Gastrocnemius medialis (tissue), 4 donors: ENCODE data around the gene CDH23.

Experiments
- POLR2A ChIP-seq, 2 donors: fragments of 450-650 bp; IDR thresholded peaks; one replicate each; pipeline ENCODE4 v1.6.1; 2017; ENCODE audit warnings: antibody characterized with exemption in 2 of 2, mild to moderate bottlenecking in 2 of 2, moderate library complexity in 2 of 2
- TF ChIP-seq, protein P1 (sequence below), 5 experiments: fragments of 450-650 bp in 3 of 5; fragments of 200-600 bp in 2 of 5; sonication (generic) in 2 of 5; IDR thresholded peaks in 4 of 5; conservative IDR thresholded peaks in 1 of 5; 1 replicate in 4 of 5; 2 replicates in 1 of 5; pipeline ENCODE4 v1.5.1; 2016 to 2019; ENCODE audit warnings: antibody characterized with exemption in 5 of 5, mild to moderate bottlenecking in 3 of 5, moderate library complexity in 3 of 5

DNA sequence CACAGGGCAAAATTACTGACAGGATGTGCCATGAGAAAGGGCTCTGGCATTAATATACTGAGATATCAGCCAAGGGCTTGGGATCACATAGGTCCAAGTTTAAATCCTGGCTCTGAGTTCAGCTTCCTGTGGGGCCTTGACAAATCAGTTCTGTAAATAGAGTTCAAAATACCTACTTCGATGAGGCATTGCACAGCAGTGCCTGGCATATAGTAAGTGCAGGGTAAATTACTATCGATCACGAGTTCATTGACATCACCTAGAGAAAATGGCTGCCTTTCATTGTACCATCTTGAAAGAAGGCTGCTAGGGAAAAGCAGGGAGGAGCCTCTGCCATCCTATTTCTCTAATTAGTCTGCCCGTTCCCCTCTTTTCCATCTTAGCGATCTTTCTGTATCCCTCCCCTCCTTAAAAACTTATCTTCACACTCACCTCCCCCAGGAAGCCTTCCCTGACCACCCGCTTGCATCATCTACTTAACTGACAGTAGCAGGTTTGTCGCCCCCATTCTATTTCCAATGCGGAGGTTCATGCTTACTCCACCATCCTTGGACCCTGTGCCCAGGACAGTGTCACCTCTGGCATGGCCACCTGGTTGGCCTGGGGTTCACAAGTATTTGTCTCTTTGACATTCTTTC is 198.3 kb downstream of the CDH23 start:
- TF ChIP-seq POLR2A (IDR thresholded peaks at IDR 0.05): no peak
- TF ChIP-seq, protein P1, sequence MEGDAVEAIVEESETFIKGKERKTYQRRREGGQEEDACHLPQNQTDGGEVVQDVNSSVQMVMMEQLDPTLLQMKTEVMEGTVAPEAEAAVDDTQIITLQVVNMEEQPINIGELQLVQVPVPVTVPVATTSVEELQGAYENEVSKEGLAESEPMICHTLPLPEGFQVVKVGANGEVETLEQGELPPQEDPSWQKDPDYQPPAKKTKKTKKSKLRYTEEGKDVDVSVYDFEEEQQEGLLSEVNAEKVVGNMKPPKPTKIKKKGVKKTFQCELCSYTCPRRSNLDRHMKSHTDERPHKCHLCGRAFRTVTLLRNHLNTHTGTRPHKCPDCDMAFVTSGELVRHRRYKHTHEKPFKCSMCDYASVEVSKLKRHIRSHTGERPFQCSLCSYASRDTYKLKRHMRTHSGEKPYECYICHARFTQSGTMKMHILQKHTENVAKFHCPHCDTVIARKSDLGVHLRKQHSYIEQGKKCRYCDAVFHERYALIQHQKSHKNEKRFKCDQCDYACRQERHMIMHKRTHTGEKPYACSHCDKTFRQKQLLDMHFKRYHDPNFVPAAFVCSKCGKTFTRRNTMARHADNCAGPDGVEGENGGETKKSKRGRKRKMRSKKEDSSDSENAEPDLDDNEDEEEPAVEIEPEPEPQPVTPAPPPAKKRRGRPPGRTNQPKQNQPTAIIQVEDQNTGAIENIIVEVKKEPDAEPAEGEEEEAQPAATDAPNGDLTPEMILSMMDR (IDR thresholded peaks at IDR 0.05 in 4 of 5, conservative IDR thresholded peaks at IDR 0.05 in 1 of 5): no peak
